ENCODE results near the gene ACKR1. TPM values are rescaled to one million over a fixed set of nuclear protein-coding genes. Genes with fewer than 3 reads are reported as not detected.

The ACKR1 gene
- not detected in 2 replicates for total RNA-seq

GRCh38 chr1:159204161-159205141 is at the start of gene ACKR1:
ACKR1 (plus strand) TSS chr1:159204875; CDS start chr1:159204960, 85 bp downstream.

GRCh38 chr1:159171254-159171687 is 33.4 kb upstream of the ACKR1 start, which contains the start of gene CADM3:
CADM3 (plus strand) TSS chr1:159171615; CDS start chr1:159171766, 151 bp downstream.

Other genes starting within 250 kb of the ACKR1 start
- 28.5 and 58.4 TPM in 2 replicates for gene IFI16, start 195.0 kb upstream of the ACKR1 start, total RNA-seq
- under 0.01 and 0.46 TPM in 2 replicates for gene AIM2, start 128.1 kb upstream of the ACKR1 start, total RNA-seq
- 0.09 and 0.30 TPM in 2 replicates for gene CADM3, start 33.3 kb upstream of the ACKR1 start, total RNA-seq
- gene FCER1A, start 97.5 kb downstream of the ACKR1 start, total RNA-seq, result not detected in 2 replicates
- not detected in 2 replicates for gene OR10J4, start 227.3 kb downstream of the ACKR1 start, total RNA-seq
- not detected in 2 replicates for gene OR10J1, start 234.8 kb downstream of the ACKR1 start, total RNA-seq